Mammary epithelial cell (primary cell): ENCODE results near the gene OR2V2.

Source experiments
- CTCF ChIP-seq, 2 donors: IDR thresholded peaks in 1 of 2; conservative IDR thresholded peaks in 1 of 2; 2 replicates each; pipeline ENCODE4 v1.5.1; 2011 to 2012; ENCODE audit warnings: inconsistent platforms in 2 of 2, low read length in 2 of 2, mild to moderate bottlenecking in 2 of 2, control low read depth in 1 of 2, low read depth in 1 of 2; ENCODE audit not compliant: insufficient read depth in 1 of 2; ENCODE audit errors: extremely low read depth in 1 of 2
- EZH2 ChIP-seq: IDR thresholded peaks from 2 replicates; pipeline ENCODE4 v1.6.1; 2012; ENCODE audit warnings: low read length, inconsistent platforms, borderline replicate concordance

- TF ChIP-seq CTCF (conservative IDR thresholded peaks at IDR 0.05 in 1 of 2, IDR thresholded peaks at IDR 0.05 in 1 of 2; ENCODE audit: extremely low read depth in 1 of 2, insufficient read depth in 1 of 2, low read depth in 1 of 2, low read length in 2 of 2), result no peak
- no peak for TF ChIP-seq EZH2
Observed at GRCh38 chr5:181203093-181203711, 55.8 kb downstream of the OR2V2 start.
